ENCODE results near the gene BUD31.
"Not testable (repeated sequence)": the region's sequence is repeated elsewhere in the genome, so short reads cannot be mapped to it uniquely, and the experiment has no call there.

Gene BUD31

DNA sequence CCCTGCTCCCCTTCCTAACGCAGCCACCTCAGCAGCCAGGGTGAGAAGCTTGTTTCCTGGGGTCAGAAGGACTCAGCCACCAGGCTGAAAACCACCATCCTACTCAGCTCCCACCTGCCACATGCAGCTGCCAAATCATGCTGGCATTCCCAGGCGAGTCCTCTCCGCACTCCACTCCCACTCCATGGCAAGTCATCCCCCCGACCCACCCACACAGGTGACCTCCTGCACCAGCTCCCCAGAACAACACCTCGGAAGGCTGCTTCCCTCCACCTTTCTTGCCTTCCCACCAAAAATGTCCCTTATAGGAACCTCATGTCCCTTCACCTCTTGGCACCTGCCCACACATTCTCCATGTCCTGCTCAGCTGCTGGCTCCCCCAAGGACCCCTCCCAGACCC is 5.0 kb upstream of the BUD31 start:
- H3K4me3 Mint-ChIP-seq, result no peak overlapping the region

DNA sequence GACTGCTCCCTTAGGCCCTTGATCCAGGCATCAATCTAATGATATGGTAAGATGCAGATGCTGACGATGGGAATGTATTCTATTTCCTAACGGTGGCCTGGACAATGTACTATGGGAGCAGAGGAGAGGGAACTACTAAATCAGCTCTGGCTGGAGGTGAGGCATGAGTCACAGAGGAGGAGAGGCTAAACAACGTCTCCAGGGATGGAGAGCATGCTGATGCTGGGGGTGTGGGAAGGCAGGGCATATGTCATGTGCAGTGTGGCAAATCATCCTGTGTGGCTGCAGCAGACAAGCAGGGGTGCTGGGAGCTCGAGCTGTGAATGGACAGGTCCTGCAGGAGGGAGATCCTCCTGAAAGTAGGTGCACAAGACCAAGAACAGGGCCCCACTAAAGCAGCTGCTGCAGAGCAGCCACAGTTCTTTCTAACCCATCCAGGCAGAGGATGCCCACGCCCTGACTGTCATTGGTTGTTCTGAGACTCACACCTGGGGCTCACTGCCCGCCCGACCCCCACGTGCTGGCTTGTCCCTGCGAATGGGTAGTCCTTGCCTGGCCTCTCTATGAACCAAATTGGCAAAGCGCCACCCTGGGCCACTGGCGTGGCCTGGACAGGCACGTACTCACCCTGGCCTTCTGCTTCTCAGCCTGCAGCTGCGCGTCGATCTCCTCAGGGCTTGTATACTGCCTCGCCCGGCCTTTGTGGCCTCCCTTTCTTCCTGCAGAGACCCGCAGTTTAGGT is 4.4 kb upstream of the BUD31 start:
- H3K4me1 Mint-ChIP-seq (ENCODE audit: low read depth), result peaks cover 23% of the 10 kb centered on the region
- H3K4me3 Mint-ChIP-seq, result no peak overlapping the region
- no peaks in the 10 kb centered on the region for H3K9me3 Mint-ChIP-seq
- H3K36me3 Mint-ChIP-seq (ENCODE audit: low read depth), result peaks cover 30% of the 10 kb centered on the region
- H3K27me3 Mint-ChIP-seq (ENCODE audit: low read depth), result no peaks in the 10 kb centered on the region
- no peak overlapping the region for H3K27ac Mint-ChIP-seq

More for the DNA sequence above, 5.0 kb upstream of the BUD31 start:
- Mint-ChIP-seq H3K9me3 (no peaks in the 10 kb centered on the region), H3K36me3 (ENCODE audit: low read depth) (peaks cover 28% of the 10 kb centered on the region), H3K27me3 (ENCODE audit: low read depth) (no peaks in the 10 kb centered on the region), H3K27ac (peak overlapping the region; percentile 3), H3K4me1 (ENCODE audit: low read depth) (peaks cover 23% of the 10 kb centered on the region)

DNA sequence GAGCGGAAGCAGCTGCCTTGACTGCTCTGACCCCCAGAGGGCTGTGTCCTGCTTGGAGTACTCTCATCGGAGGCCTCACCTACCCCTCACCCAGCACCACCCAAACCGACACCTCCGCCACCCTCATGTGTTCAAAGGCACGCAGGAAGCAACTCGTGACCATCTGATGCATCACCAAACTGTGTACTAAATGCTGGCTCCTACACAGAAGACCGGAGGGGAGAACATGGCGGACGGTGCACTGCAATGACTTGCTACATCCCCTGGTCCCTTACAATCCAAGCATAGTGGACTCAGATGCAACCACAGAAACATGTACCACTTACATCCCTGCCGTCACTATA is 3.8 kb upstream of the BUD31 start:
- Mint-ChIP-seq H3K27ac (no peak overlapping the region), H3K36me3 (ENCODE audit: low read depth) (peaks cover 32% of the 10 kb centered on the region), H3K4me3 (no peak overlapping the region), H3K9me3 (no peaks in the 10 kb centered on the region), H3K4me1 (ENCODE audit: low read depth) (peaks cover 26% of the 10 kb centered on the region), H3K27me3 (ENCODE audit: low read depth) (no peaks in the 10 kb centered on the region)

DNA sequence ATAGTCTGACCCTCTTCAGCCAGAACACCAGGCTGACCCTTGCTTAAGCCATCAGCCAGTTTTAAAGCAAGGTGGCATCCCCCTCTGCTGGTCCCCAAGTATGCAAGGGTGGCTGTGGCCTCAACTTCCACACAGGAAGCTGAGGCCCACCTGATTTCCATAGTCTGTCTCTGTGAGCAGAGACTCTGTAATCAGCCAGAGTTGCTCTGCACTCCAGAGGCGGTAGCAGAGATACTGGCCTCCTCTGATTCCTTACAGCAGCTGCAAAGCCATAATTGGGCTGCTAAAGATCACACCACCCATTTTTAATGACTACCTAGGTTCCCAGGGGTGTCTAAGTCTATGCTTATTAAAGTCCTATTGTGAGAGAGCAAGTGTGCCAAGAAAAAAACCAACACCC is 2.2 kb upstream of the BUD31 start:
- H3K36me3 Mint-ChIP-seq (ENCODE audit: low read depth), result peaks cover 35% of the 10 kb centered on the region
- H3K4me1 Mint-ChIP-seq (ENCODE audit: low read depth), result peaks cover 37% of the 10 kb centered on the region
- H3K27me3 Mint-ChIP-seq (ENCODE audit: low read depth), result no peaks in the 10 kb centered on the region
- peak overlapping the region; percentile 100 for H3K4me3 Mint-ChIP-seq
- H3K27ac Mint-ChIP-seq, result peak overlapping the region; percentile 94
- no peaks in the 10 kb centered on the region for H3K9me3 Mint-ChIP-seq

DNA sequence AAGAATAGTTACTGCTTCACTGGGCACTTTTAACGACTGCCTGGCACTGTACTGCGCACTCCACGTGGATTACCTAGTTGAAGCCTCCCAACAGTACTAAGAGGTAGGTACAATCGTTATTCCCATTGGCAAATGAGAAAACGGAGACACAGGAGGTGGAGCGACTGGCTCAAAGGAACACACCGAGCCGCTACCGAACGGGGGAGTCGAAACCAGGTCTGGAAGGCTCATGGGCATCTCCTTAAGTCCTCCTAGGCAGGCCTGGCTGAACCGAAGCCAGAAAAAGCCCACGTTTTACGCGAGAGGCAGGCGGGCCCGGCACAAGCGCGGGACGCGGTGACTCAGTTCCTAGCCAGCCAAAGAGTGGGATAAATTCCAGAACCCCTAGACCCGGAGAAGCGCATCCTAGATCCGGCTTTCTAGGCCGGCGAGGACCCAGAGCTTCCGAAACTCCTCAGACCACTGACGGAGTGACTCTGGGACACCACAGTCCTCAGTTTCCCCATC is 844 bp upstream of the BUD31 start:
- H3K4me1 Mint-ChIP-seq (ENCODE audit: low read depth), result peaks cover 37% of the 10 kb centered on the region
- peaks cover 36% of the 10 kb centered on the region for H3K36me3 Mint-ChIP-seq (ENCODE audit: low read depth)
- peak overlapping the region; percentile 94 for H3K27ac Mint-ChIP-seq
- H3K27me3 Mint-ChIP-seq (ENCODE audit: low read depth), result no peaks in the 10 kb centered on the region
- peak overlapping the region; percentile 100 for H3K4me3 Mint-ChIP-seq
- no peaks in the 10 kb centered on the region for H3K9me3 Mint-ChIP-seq

DNA sequence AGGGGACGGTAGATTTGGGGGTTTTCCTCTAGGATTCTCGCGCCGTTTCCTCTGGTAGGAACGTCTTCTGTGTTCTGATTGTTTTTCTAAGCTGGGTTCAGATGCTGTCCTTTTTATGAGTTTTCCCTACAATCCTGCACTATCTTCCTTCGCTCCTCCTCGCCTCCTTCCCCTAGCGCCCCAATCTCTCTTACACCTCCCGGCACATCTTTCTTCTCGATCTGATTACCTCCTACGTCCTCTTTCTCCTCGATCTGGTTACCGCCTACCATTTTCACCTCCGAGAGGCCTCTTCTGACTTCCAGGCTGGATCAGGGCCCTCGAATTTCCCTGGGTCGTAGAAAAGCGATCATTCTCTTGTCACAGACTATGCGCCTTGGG is 413 bp downstream of the BUD31 start:
- peaks cover 29% of the 10 kb centered on the region for H3K36me3 Mint-ChIP-seq (ENCODE audit: low read depth)

DNA sequence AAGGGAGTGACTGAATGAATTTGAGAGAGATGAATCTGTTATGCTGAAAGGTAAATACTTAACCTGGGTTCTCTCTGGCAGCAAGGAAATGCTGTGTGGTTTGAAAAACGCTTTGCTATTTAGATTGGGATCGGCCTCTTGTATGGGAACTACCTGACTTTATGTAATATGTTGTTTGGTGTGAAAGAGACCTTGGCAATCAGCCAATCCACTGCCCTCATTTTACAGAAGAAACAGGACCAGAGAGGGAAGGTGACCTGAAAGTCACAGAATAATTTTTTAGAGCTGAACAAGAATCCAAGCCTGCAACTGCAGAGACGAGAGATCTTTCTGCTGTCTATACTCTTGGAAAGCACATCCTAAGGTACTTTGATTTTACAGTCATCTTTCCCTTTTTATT is 1.0 kb downstream of the BUD31 start:
- peaks cover 36% of the 10 kb centered on the region for H3K4me1 Mint-ChIP-seq (ENCODE audit: low read depth)
- peaks cover 27% of the 10 kb centered on the region for H3K36me3 Mint-ChIP-seq (ENCODE audit: low read depth)

More for the DNA sequence above, 413 bp downstream of the BUD31 start:
- H3K4me3 Mint-ChIP-seq, result peak overlapping the region; percentile 100
- H3K9me3 Mint-ChIP-seq, result no peaks in the 10 kb centered on the region
- peaks cover 37% of the 10 kb centered on the region for H3K4me1 Mint-ChIP-seq (ENCODE audit: low read depth)
- no peaks in the 10 kb centered on the region for H3K27me3 Mint-ChIP-seq (ENCODE audit: low read depth)
- peak overlapping the region; percentile 94 for H3K27ac Mint-ChIP-seq

DNA sequence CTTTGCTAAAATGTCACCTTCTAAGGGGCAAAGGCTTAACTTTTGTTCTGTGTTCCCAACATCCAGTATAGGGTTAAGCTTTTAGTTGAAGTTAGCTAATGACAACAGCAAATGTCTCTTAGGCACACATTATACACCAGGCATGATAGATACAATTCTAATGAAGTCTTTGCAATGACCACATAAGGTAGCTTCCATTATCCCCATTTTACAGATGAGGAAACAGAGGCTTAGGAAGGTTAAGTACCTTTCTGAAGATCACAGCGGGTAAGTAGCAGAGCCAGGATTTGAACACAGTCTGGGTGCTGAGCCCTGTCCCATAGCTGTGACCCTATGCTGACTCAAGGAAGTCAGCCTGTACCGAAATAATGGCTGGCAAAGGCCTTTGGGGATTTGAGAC is 1.9 kb downstream of the BUD31 start:
- peaks cover 32% of the 10 kb centered on the region for H3K36me3 Mint-ChIP-seq (ENCODE audit: low read depth)
- peaks cover 38% of the 10 kb centered on the region for H3K4me1 Mint-ChIP-seq (ENCODE audit: low read depth)
- H3K27ac Mint-ChIP-seq, result peak overlapping the region; percentile 71
- H3K9me3 Mint-ChIP-seq, result no peaks in the 10 kb centered on the region
- peak overlapping the region; percentile 100 for H3K4me3 Mint-ChIP-seq
- no peaks in the 10 kb centered on the region for H3K27me3 Mint-ChIP-seq (ENCODE audit: low read depth)

More for the DNA sequence above, 1.0 kb downstream of the BUD31 start:
- H3K27me3 Mint-ChIP-seq (ENCODE audit: low read depth), result no peaks in the 10 kb centered on the region
- no peaks in the 10 kb centered on the region for H3K9me3 Mint-ChIP-seq
- H3K4me3 Mint-ChIP-seq, result peak overlapping the region; percentile 100
- peak overlapping the region; percentile 94 for H3K27ac Mint-ChIP-seq

DNA sequence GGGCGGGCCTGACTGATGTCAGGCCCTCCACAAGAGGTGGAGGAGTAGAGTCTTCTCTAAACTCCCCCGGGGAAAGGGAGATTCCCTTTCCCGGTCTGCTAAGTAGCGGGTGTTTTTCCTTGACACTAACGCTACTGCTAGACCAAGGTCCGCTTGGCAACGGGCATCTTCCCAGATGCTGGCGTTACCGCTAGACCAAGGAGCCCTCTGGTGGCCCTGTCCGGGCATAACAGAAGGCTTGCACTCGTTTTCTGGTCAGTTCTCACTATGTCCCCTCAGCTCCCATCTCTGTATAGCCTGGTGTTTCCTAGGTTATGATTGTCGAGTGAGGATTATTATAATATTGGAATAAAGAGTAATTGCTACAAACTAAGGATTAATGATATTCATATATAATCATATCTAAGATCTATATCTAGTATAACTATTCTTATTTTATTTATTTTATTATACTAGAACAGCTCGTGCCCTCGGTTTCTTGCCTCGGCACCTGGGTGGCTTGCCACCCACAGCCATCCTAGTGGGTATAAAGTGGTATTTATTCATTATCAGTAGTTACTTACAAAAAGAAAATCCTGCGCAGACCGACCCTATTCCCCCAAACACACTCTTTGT is 6.9 kb downstream of the BUD31 start:
- H3K9me3 Mint-ChIP-seq; H3K4me3 Mint-ChIP-seq; H3K27me3 Mint-ChIP-seq (ENCODE audit: low read depth); H3K27ac Mint-ChIP-seq: not testable (repeated sequence)
- H3K4me1 Mint-ChIP-seq (ENCODE audit: low read depth), result peaks cover 19% of the 10 kb centered on the region
- peaks cover 49% of the 10 kb centered on the region for H3K36me3 Mint-ChIP-seq (ENCODE audit: low read depth)

DNA sequence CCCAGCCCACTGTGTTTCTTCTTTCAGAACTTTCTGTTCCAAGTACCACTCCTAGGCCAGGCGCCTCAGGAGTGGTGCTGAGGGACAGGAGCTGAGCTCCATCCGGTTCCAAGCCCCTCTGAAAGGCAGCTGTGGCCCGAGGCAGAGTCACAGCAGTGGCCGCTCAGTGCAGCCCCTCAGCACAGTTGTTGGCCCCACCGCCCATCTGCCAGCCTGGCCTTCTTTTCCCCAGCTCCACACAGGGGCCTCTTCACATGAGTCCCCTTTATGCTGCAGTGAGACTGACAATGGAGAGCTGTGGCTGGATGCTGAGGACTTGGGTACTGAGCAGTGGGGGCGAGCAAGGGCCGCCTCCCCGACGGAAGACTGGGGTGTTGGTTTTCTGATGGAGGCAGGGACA is 9.5 kb downstream of the BUD31 start:
- Mint-ChIP-seq H3K4me3 (no peak overlapping the region), H3K27me3 (ENCODE audit: low read depth) (no peaks in the 10 kb centered on the region), H3K9me3 (no peaks in the 10 kb centered on the region), H3K36me3 (ENCODE audit: low read depth) (peaks cover 41% of the 10 kb centered on the region), H3K27ac (no peak overlapping the region), H3K4me1 (ENCODE audit: low read depth) (peaks cover 10% of the 10 kb centered on the region)

DNA sequence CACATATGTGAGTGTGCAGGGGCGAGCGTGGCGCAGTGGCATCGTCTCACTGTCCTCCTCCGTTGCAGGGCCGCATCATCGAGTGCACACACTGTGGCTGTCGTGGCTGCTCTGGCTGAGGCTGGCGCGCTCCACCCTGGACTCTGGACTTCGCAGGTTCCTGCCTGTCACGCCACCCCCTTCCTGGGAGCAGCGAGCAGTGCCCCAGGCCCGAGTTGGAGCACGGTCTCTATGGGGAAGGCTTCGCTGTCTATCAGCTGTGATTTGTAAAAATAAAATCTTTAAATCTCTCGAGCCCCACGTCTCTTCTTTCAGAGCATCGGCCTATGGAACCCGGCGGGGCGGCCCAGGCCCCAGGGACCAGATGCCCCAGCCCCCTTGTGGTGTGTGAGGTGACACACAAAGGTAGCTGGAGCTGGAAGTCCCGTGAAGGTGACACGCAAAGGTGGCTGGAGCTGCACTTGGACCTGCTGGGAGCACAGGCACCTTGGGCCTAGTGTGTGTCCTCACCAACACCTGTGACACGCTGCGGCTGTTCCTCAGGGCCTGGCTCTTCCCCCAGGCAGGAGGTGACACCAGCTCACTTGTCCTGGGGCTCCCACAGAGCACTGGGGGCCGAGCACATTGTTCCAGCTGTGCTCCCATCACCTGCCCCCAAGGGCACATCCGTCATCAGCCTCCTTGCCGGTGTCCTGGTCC is 10.7 kb downstream of the BUD31 start:
- Mint-ChIP-seq H3K36me3 (ENCODE audit: low read depth) (peaks cover 43% of the 10 kb centered on the region), H3K9me3 (no peaks in the 10 kb centered on the region), H3K27me3 (ENCODE audit: low read depth) (no peaks in the 10 kb centered on the region), H3K4me1 (ENCODE audit: low read depth) (peaks cover 10% of the 10 kb centered on the region), H3K27ac (no peak overlapping the region), H3K4me3 (no peak overlapping the region)

DNA sequence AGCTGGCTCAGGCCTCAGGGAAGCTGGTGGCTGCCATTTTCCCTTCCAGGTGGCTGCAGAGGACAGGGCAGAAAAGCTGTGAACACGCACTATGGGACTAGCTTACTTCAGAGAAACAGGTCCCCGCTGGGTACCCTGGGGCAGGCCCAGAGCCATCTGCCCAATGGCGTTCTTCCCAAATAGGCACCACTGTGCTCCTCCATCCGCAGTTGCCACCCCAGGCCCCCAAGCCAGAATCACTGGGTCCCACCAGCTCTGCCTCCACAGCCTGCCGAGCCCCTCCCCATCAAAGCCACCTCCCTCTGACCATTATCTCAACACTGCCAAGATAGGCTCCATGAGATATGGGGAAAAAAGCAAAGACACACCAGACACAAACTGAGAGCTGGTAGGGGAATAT is 11.4 kb downstream of the BUD31 start:
- Mint-ChIP-seq H3K27me3 (ENCODE audit: low read depth) (no peaks in the 10 kb centered on the region), H3K9me3 (no peaks in the 10 kb centered on the region), H3K27ac (peak overlapping the region; percentile 22), H3K36me3 (ENCODE audit: low read depth) (peaks cover 37% of the 10 kb centered on the region), H3K4me3 (no peak overlapping the region), H3K4me1 (ENCODE audit: low read depth) (peaks cover 8% of the 10 kb centered on the region)

DNA sequence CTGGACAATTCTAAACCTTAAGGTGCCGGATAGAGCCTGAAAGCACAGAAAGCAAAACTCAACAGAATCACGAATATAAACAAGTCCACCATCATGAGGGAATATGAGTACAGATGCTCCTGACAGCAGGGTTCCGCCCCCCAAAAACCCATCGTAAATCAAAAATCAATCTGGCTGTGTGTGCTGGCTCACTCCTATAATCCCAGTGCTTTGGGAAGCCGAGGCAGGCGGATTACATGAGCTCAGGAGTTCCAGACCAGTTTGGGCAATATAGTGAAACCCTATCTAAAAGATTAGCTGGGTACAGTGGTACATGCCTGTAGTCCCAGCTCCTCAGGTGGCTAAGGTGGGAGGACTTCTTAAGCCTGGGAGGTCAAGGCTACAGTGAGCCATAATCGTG is 12.2 kb downstream of the BUD31 start:
- H3K9me3 Mint-ChIP-seq, result no peaks in the 10 kb centered on the region
- H3K4me3 Mint-ChIP-seq, result no peak overlapping the region
- no peak overlapping the region for H3K27ac Mint-ChIP-seq
- H3K27me3 Mint-ChIP-seq (ENCODE audit: low read depth), result no peaks in the 10 kb centered on the region
- peaks cover 36% of the 10 kb centered on the region for H3K36me3 Mint-ChIP-seq (ENCODE audit: low read depth)
- peaks cover 6% of the 10 kb centered on the region for H3K4me1 Mint-ChIP-seq (ENCODE audit: low read depth)

DNA sequence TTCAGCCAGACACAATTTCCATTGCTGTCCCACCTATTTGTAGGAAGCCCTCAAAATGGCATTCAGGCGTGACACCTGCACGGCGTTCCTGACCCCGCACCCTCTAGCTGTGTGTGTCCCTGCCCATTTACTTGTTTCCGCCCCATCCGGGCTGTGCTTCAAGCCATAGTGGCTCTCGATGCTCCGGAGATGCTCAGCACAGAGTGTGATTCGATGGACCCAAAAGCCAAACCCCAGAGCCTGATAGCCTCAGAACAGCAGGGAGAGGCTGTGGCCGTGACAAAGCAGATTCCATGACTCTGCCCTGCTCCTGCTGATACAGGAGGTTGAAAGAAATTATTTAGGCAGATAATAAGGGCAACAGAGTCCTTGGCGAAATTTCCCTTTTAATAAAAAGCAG is 13.4 kb downstream of the BUD31 start:
- no peak overlapping the region for H3K4me3 Mint-ChIP-seq
- peaks cover 26% of the 10 kb centered on the region for H3K36me3 Mint-ChIP-seq (ENCODE audit: low read depth)
- H3K9me3 Mint-ChIP-seq, result no peaks in the 10 kb centered on the region
- H3K27ac Mint-ChIP-seq, result no peak overlapping the region
- peaks cover 3% of the 10 kb centered on the region for H3K4me1 Mint-ChIP-seq (ENCODE audit: low read depth)
- H3K27me3 Mint-ChIP-seq (ENCODE audit: low read depth), result no peaks in the 10 kb centered on the region

DNA sequence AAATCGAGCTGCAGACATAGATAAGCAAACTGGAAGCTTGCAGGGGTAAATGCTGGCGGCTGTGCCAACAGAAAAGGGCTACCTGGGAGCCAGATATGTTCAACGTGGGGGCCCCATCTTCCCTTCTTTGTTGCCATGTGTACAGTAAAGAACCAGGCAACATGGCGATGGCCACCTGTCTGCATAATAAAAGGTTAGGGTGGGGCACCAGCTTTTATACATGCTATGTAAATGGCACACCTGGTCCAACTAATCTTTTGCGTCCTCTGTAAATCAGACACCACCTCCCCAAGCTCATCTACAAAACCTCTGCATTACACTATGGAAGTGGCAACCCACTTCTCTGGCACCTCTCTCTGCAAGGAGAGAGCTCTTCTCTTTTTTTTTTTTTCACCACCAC is 13.9 kb downstream of the BUD31 start:
- Mint-ChIP-seq H3K4me3 (no peak overlapping the region), H3K4me1 (ENCODE audit: low read depth) (no peaks in the 10 kb centered on the region), H3K36me3 (ENCODE audit: low read depth) (peaks cover 22% of the 10 kb centered on the region), H3K27me3 (ENCODE audit: low read depth) (no peaks in the 10 kb centered on the region), H3K27ac (no peak overlapping the region), H3K9me3 (no peaks in the 10 kb centered on the region)

Data from T-helper 1 cell treated with Interleukin-12 subunit alpha and Interleukin-12 subunit beta and Interleukin-4 antibody, amounts not matched to agents 30 μg/mL and 1 μg/mL, for 36 hours (primary cell).